ENCODE data around the gene PCDHB3.

GRCh38 chr5:141101059-141101458 is 786 bp downstream of the PCDHB3 start:
- TF ChIP-seq NANOG (IDR thresholded peaks at IDR 0.05; ENCODE audit: borderline replicate concordance), result no peak
- no peak for TF ChIP-seq CTCF (conservative IDR thresholded peaks at IDR 0.05; ENCODE audit: low read depth in 2 of 2)
- no peak for TF ChIP-seq EZH2 (IDR thresholded peaks at IDR 0.05; ENCODE audit: low read depth, unreplicated experiment)
- no peak for TF ChIP-seq POLR2AphosphoS5 (IDR thresholded peaks at IDR 0.05; ENCODE audit: low read depth)
- TF ChIP-seq, protein P1, sequence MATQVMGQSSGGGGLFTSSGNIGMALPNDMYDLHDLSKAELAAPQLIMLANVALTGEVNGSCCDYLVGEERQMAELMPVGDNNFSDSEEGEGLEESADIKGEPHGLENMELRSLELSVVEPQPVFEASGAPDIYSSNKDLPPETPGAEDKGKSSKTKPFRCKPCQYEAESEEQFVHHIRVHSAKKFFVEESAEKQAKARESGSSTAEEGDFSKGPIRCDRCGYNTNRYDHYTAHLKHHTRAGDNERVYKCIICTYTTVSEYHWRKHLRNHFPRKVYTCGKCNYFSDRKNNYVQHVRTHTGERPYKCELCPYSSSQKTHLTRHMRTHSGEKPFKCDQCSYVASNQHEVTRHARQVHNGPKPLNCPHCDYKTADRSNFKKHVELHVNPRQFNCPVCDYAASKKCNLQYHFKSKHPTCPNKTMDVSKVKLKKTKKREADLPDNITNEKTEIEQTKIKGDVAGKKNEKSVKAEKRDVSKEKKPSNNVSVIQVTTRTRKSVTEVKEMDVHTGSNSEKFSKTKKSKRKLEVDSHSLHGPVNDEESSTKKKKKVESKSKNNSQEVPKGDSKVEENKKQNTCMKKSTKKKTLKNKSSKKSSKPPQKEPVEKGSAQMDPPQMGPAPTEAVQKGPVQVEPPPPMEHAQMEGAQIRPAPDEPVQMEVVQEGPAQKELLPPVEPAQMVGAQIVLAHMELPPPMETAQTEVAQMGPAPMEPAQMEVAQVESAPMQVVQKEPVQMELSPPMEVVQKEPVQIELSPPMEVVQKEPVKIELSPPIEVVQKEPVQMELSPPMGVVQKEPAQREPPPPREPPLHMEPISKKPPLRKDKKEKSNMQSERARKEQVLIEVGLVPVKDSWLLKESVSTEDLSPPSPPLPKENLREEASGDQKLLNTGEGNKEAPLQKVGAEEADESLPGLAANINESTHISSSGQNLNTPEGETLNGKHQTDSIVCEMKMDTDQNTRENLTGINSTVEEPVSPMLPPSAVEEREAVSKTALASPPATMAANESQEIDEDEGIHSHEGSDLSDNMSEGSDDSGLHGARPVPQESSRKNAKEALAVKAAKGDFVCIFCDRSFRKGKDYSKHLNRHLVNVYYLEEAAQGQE (IDR thresholded peaks at IDR 0.05; ENCODE audit: unreplicated experiment), result no peak
- no peak for TF ChIP-seq EZH2phosphoT487 (IDR thresholded peaks at IDR 0.05; ENCODE audit: unreplicated experiment)
- TF ChIP-seq ZNF114 (CRISPR knock-in tag; IDR thresholded peaks at IDR 0.05), result no peak
- TF ChIP-seq CREB1 (CRISPR knock-in tag; IDR thresholded peaks at IDR 0.05; ENCODE audit: low read depth), result no peak
- TF ChIP-seq, protein P2, sequence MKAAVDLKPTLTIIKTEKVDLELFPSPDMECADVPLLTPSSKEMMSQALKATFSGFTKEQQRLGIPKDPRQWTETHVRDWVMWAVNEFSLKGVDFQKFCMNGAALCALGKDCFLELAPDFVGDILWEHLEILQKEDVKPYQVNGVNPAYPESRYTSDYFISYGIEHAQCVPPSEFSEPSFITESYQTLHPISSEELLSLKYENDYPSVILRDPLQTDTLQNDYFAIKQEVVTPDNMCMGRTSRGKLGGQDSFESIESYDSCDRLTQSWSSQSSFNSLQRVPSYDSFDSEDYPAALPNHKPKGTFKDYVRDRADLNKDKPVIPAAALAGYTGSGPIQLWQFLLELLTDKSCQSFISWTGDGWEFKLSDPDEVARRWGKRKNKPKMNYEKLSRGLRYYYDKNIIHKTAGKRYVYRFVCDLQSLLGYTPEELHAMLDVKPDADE (IDR thresholded peaks at IDR 0.05), result no peak
- no peak for TF ChIP-seq ZNF462 (CRISPR knock-in tag; IDR thresholded peaks at IDR 0.05)
- no peak for TF ChIP-seq JUNB (IDR thresholded peaks at IDR 0.05; ENCODE audit: unreplicated experiment)
- no peak for TF ChIP-seq STAT1 (IDR thresholded peaks at IDR 0.05; ENCODE audit: unreplicated experiment)
